Muscle of back (tissue), 11 donors: ENCODE data around the gene TBC1D12. TPM values are rescaled to one million over a fixed set of nuclear protein-coding genes. Genes with fewer than 3 reads are reported as not detected.
A peak's percentile ranks its signal among the peaks of the same experiment; 100 is the strongest.

Source experiments
- DNase-seq, 3 donors: peaks; one replicate each; pipeline versions ENCODE4 v3.0.0 to v3.0.0-alpha.2; 2013
- polyA plus RNA-seq, 10 donors: library from polyadenylated mRNA; unstranded; fragments of 120-200 nt; gene quantifications; one replicate each; pipeline ENCODE4 v1.2.1, GENCODE V29; 2013; ENCODE audit not compliant: insufficient read length in 10 of 10

TBC1D12 gene
- polyA plus RNA-seq, 10 donors = 10.2 to 16.5 (median 12.7) TPM

DNA sequence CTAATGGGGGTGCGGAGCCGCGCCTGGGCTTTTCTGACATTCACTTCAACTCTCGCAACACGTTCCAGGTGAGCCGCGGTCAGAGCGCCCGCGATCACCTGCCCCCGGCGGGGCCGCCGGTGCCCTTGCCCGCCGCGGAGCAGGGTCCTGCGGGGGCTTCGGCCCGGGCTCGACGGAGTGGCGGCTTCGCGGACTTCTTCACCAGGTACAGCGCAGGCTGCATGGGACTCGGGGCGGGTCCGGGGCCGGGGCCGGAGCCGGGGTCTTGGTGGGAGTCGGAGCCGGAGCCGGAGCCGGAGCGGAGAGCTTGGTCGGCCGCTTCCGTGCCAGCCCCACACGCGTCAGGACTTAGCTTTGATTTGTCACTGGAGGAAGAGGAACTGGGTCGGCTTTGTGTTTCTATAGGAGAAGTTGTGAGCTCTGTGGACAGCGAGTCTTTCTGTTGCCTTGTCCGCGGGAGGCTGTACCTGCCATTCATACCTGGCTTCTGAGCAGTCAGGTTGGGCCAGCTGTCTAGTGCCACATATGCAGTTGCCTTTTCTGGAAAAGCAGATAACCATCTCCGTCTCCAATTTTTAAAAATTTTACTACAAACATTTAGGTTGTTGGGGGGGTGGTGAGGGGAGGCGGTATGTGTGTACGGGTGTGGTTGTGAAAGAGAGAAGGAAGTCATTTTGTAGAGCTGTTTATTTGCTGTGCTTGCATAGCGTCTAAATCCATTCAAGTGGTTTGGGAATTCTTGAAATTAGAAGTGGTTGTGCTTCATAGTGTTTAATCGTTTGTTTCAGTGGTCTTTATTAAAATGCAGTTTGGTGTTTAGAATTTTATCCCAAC lies 1.3 kb downstream of the TBC1D12 start:
- DNase-seq = peak; percentile 55 to 88 (median 73)

DNA sequence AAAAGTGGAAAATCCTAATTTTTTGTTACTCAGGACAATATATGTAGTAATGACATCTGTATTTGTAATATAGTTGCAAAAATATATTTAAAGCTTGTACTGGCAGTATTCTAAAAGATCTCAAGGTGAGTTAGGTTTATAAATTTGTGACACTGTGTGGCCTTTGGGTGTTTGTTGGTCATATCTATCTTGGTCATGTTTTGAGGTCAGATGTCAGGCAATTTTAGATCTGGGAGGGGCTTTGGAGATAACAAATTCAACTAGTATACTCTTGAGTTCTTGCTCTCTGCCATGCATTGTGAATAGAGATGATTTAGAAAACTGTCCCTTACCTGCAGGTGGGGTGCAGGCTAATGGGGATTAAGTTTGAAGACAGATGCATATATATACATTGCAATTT lies 3.1 kb downstream of the TBC1D12 start:
- no peak for DNase-seq

DNA sequence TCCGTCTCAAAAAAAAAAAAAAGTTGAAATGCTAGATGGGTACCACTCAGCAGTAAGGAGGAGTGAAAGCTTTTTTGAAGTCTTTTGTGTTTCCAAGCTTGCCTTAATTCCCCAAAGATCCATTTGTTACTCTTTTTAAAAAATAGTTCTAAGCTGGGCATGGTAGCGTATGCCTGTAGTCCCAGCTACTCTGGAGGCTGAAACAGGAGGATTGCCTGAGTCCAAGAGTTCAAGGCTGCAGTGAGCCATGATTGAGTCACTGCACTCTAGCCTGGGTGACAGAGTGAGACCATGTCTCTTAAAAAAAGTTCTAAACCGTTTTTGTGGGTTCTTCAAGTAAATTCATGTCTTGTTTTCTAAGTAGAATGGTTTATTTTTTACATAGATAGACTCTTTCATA lies 5.3 kb downstream of the TBC1D12 start:
- no peak for DNase-seq

DNA sequence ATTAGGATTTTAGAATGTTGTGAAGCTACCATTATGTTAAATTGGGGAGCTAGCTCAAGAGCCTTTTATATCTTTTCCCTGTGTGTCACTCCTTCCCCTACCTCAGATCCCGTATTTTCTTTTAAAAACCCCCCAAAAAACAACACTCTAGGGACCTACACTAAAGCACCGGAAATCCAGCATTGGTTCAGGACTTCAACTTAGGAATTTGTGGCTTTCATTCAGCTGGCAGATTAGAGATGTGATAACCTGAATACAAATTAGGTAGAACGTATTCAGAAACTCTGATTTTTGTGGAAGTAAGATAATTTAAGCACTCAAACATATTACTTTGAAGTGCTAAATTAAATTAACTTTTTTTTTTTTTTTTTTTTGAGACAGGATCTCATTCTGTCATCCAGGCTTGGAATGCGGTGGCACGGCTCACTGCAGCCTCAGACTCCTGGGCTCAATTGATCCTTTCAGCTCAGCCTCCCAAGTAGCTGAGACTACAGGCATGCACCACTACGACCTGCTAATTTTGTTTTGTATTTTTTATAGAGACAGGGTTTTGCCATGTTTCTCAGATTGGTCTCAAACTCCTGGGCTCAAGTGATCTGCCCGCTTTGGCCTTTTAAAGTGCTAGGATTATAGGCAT lies 6.8 kb downstream of the TBC1D12 start:
- DNase-seq = no peak

DNA sequence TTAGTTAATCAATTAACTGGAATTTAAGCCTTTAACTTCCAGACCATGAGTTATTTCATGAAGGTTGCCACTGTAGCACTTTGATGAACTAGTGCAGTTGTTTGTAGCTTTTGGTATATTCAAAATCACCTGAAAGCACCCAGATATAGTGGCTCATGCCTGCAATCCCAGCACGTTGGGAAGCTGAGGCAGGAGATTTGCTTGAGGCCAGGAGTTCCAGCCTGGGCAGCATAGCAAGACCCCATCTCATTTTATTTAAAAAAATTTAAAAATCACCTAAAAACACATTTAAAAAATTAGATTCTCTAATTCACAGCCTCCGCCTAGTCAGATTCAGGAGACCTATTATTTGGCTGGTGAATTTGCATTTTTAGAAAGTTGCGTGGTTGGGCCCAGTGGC lies 9.0 kb downstream of the TBC1D12 start:
- DNase-seq = no peak

DNA sequence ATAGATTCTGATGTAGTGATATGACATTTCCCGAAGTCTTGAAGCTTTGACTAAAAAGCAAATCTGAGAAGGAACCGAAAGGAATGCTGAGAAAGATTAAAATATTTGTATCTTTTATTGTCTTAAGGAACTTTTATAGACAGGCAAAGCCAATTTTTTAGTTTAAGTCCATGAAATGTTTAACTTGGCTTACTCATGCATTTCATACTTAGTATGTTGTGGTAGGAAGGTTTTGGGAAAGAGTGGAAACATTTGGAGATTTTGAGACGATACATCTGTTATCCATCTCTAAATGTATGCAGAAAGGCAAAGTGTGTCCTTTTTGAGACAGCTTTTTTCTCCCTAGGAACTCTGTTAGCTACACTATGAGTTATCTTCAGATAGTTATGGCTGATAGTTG lies 10.1 kb downstream of the TBC1D12 start:
- peak in 2 of 3 donors; percentile 36 to 56 for DNase-seq

DNA sequence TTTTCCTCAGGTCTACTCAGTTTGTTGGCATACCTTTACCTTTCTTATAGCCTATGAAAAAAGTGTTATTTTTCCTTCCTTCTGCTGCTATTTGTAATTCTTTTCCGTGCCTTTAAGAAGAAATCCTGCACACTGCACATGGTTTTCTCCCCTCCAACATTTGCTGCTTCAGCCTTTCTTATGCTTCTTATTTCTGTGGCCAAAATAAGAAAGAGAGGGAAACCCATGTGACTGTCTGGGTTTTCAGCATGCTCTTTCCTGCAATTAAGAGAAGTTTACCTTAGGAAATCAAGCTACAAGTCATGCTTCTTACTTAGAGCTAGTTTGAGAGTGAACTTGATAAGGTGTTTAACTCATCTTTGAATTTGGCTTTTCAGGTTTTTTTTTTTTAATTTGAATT lies 11.0 kb downstream of the TBC1D12 start:
- DNase-seq = peak in 2 of 3 donors; percentile 18 to 52

DNA sequence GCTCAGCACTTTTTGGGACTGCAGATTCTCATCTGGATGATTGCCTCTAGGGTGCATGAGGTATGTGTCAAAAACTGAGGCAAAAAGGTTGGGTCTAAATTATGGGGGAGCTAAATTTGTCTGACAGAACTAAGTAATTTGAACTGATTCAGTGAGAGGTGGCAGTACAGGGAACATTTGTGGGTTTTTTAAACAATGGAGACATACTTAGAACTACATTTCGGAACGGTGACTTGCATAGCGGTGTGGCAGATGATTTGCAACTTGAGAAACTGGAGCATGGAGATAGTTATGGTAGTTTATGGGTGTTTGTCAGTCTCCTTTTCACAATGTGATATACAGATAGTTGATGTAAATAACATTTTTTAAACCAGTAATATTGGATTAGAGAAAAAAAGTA lies 14.6 kb downstream of the TBC1D12 start:
- DNase-seq = no peak

DNA sequence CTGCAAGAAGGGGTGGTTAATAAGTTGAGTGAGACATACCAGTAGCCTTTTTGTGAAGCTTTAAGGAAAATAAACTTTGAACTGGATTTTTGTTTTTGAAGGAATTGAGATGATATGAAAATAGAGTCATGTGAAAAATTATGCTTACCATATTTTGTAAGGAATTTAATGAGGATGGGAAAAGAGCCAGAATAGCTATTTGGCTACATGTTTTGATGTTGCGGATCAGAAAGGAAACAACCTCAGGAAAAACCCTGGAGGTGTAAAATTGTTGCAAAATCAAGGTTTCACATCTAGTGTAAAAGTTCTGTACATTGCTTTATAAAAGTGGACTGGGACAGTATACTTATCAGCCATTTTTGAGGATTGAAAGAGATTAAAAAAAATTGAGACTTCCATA lies 15.0 kb downstream of the TBC1D12 start:
- no peak for DNase-seq

DNA sequence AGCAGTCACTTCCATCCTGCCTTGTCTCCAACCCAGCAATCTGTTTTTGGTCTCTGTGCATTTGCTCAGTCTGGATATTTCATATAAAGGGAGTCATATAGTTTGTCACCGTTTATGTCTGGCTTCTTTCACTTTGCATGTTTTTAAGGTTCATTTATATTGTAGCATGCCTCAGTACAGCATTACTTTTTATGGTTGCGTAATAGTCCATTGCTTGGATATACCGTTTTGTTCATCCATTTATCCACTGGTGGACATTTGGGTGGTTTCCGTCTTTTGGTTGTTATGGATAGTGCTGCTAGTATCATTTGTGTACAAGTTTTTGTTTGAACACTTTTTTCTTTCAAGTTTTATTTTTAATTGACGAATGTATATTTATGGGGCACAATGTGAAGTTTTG lies 18.2 kb downstream of the TBC1D12 start:
- no peak for DNase-seq

DNA sequence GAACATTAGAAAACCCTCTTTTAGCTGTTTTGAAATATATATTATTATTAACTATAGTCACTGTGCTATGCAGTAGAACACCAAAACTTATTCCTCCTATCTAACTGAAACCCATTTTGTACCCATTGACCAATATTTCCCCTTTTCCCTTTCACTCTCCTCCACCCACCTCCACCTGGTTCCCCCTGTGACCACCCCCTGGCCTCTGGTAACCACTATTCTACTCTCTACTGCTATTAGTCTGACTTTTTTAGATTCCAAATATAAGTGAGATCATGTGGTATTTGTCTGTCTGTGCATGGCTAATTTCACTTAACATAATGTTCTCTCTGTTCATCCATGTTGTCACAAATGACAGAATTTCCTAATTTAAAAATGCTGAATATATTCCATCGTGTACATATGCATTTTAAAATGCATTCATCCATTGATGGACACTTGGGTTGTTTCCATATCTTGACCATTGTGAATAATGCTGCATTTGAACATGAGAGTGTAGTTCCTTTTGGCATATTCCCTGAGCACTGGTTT lies 18.7 kb downstream of the TBC1D12 start:
- DNase-seq = no peak

DNA sequence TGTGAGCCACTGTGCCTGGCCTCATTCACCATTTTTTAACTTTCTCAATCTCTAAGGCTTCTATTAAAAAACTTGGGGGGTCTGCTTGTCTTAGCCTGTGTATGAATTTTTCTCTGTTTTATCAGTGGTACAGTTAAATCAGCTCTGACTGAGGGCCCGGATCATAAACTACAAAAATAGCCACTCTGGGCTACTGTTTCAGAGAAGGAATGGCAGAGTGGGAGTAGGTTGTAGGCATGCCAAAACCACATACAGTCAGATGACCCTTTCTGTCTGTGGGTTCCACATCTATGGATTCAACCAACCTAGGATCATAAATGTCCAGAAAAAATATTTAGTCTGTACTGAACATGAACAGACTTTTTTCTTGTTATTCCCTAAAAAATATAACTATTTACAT lies 21.3 kb downstream of the TBC1D12 start:
- no peak for DNase-seq

DNA sequence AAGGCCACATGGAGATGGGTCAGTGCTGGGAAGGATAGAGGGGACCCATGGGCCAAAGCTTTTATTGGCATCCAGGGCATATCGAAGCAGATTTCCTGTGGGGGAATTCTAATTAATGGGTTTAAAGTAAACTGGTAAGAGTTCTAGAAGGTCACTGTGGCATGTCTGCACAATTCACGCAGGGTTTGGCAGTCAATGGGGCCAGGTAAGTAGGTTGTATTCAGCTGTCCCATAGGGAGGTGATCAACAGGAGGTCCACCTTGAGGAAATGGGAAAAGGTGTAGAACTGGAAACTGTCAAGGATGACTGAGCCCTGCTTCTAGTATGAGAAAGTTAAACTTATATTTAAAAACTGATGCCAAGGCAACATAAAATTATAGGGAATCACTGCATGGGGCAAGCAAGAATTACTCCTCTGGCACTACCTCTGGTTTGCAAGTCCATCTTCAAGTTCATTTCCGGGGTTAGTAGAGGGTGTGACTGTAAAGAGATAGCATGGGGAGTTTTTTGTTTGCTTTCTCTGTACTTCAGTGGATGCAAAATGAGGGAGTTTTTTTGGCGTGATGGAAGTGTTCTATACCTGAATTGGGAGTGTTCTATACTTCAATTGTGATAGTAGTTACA lies 22.5 kb downstream of the TBC1D12 start:
- no peak for DNase-seq

DNA sequence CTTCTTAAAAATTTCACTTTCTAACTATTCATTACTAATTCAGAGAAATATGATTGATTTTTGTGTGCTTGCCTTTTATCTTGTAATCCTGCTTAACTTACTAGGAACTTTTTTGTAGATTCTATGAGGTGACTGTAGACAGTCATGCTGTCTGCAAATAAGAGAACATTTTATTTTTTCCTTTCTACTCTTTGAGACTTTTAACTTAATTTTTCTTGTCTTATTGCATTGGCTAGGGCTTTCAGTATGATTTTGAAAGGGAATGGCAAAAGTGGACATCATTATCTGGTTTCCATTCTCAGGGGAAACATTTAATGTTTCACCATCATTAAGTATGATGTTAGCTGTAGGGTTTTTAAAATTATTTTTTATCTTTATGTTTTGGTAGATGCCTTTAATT lies 23.6 kb downstream of the TBC1D12 start:
- no peak for DNase-seq

DNA sequence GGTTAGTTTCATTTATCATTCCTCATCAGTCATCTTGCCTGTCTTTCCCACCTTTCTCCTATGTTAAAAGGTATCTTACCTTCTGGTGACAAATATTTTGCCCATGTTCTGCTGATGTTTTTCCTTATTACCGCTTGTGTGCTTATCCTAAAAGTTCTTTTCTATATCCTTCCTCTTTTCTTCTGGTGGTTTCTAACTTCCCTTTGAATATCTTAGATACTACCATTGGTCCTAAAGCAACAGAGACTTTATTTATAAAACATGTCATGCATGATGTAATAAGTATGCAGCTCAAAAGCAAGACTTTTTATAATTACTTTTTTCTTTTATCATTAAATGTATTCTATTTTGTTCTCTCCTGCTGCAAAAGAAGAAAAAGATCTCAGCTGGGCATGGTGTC lies 24.8 kb downstream of the TBC1D12 start:
- DNase-seq = no peak

DNA sequence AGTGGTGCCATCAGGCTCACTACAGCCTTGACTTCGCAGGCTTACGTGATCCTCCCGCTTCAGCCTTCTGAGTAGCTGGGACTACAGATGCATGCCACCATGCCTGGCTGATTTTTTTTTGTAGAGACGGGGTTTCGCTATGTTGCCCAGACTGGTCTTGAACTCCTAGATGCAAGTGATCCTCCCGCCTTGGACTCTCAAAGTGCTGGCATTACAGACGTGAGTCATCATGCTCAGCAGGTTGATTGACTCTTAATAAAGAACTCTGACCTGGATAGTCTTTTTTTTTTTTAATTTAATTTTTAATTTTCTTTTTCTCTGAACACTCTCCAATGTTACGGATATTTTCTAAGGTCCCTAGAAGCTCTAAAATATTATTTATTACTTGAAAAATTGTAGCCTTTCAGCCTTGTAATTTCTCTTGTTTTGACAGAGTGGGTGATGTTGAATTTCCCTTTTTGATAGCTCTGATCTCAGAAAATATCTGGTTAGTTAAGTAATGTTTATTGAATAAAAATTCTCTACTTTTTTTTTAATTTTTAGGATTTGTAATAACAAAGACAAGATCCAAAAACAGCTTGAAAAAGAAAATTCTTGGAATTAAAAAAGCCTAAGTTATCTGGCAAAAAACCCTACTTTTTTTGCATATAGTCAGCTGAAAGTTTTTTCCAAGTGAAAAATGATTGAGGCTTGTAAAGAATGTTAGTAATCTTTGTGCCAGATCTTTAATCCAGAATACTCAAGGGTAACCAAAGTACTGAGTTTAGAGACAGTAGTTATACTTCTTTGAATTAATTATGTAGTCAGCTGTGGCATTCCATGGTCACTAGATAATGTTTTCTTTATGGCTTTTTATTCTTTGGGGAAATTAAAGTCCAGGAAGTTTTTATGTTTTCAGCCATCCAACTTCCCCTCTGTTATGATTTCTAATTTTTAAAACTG lies 26.7 kb downstream of the TBC1D12 start:
- DNase-seq = peak; percentile 71 to 87 (median 73)

DNA sequence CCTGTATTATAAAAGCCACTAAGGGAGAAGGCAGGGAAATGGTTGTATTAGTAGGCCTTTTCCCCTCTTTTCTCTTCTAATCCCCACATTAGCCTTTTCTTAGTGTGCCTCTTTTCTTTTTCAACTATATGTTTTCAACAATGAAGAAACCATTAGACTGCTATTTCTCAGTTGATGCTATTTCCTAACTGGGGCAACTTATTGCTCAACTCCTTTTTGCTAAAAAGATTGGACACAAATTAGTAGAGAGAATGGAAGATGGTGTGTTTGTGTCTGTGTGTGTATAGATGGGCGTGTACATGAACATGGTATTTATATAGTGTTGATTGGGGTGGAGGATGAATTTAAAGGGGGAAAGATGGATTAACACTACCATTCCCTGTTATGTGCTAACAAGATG lies 28.4 kb downstream of the TBC1D12 start:
- DNase-seq = no peak

DNA sequence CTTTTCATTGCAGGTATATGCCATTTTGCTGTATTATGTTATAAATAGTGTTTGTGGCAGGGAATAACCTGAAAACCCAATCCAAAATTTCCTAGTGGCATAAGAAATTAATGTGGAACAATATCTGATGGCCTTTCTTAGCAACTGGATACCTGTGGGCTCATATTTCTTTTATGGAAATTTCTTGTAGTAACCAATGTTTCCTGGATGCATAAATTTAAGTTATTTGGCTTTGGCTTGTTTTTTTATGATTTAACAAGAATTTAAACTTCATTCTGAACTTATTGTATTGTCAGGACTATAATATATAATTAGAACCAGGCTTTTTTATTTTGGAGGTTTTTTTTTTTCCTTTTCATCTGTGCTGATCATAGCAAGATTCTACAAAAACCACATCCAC lies 30.1 kb downstream of the TBC1D12 start:
- DNase-seq = peak in 1 of 3 donors; percentile 37

DNA sequence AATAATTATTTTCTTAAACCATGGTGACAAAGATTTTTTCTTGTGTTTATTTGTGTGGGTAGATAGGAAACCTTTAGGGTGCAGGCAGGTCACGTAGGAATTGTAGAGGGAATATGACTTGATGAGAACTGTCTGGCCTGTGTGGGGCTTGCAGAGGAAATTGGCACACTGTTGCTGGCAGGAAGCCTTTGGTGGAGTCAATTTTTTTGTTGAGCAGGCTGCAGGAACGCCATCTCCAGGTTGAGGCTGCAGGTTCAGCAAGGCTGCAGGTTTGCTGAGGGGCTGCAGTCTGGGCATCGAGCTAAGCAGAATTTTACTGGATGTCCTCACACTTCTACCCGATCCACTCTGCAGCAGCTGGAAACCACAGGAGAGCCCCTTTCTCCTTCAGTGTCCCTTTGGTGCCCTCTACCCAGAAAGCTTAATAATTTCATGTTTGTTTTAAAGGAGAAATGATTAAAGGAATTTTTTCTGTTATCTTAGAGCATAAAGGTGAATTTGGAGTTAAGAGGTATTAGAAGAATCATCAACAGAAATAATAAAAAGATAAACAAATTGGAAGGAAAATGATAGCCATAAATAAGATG lies 37.0 kb downstream of the TBC1D12 start:
- peak in 1 of 3 donors; percentile 46 for DNase-seq

DNA sequence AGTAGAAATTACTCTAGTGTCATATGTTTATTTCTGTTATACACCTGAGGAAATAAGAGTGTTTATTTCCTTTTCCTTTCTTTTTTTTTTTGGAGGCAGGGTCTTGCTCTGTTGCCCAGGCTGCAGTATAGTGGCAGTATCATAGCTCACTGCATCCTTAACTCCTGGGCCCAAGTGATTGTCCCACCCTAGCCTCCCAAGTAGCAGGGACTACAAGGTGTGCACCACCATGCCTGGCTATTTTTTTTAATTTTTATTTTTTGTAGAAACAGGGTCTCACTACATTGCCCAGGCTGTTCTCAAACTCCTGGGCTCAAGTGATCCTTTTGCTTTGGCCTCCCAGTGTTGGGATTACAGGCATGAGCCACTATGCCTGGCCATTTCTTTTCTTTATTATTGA lies 37.8 kb downstream of the TBC1D12 start:
- DNase-seq = no peak

DNA sequence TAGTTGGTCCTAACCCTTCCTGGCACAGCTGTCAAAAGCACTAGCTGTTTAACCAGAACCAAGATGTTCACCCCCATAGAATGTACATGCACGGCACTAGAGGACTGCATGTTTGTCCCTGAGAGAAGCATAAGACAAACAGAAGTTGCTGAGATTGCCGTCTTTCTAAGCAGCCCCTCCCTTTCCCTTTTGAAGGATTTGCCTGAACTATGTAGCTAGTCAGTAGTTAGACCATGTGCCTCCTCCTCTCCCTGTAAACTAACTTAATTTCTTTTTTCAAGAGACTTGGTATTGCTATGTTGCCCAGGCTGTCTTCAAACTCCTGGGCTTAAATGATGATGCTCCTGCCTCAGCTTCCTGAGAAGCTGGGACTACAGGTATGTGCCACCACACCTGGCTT lies 40.7 kb downstream of the TBC1D12 start:
- no peak for DNase-seq
